HEK293T (cell line): Measurements from ENCODE around the gene FXYD4.

Source experiments
- CTCF ChIA-PET: fragments of 350-600 bp; formaldehyde crosslinking; extraction: SDS; loops from one replicate; lab custom pipeline; 2021; ENCODE audit warnings: antibody characterized with exemption, inconsistent platforms; lab: Yijun Ruan, JAX
- POLR2A ChIA-PET: fragments of 350-600 bp; formaldehyde crosslinking; extraction: SDS; loops from one replicate; lab custom pipeline; 2020; ENCODE audit warnings: antibody characterized with exemption, inconsistent platforms; lab: Yijun Ruan, JAX
- DNase-seq: peaks from one replicate; pipeline ENCODE4 v3.0.0; 2012; ENCODE audit warnings: mixed read lengths; ENCODE audit errors: extremely low spot score
- ARNT ChIP-seq: fragments of 450-650 bp; IDR thresholded peaks from 2 replicates; pipeline ENCODE4 v1.6.1; 2017; ENCODE audit warnings: mild to moderate bottlenecking
- BHLHE40 ChIP-seq: fragments of 450-650 bp; IDR thresholded peaks from 2 replicates; pipeline ENCODE4 v1.6.1; 2016; ENCODE audit warnings: mild to moderate bottlenecking, moderate library complexity, borderline replicate concordance
- CTBP1 ChIP-seq: fragments of 450-650 bp; IDR thresholded peaks from 2 replicates; pipeline ENCODE4 v1.6.1; 2016; ENCODE audit warnings: borderline replicate concordance
- ELF4 ChIP-seq: fragments of 450-650 bp; IDR thresholded peaks from 2 replicates; pipeline ENCODE4 v1.6.1; 2017; ENCODE audit warnings: antibody characterized with exemption
- FOXA1 ChIP-seq: fragments of 450-650 bp; IDR thresholded peaks from 2 replicates; pipeline ENCODE4 v1.6.1; 2016; ENCODE audit warnings: mild to moderate bottlenecking
- FOXK2 ChIP-seq: fragments of 450-650 bp; IDR thresholded peaks from 2 replicates; pipeline ENCODE4 v1.6.1; 2016; ENCODE audit warnings: mild to moderate bottlenecking
- FOXM1 ChIP-seq: fragments of 450-650 bp; IDR thresholded peaks from 2 replicates; pipeline ENCODE4 v1.6.1; 2017; ENCODE audit warnings: mild to moderate bottlenecking, borderline replicate concordance
- HDGF ChIP-seq: fragments of 450-650 bp; IDR thresholded peaks from 2 replicates; pipeline ENCODE4 v1.6.1; 2017; ENCODE audit warnings: antibody characterized with exemption, borderline replicate concordance
- L3MBTL2 ChIP-seq: fragments of 450-650 bp; conservative IDR thresholded peaks from 2 replicates; pipeline ENCODE4 v1.6.1; 2016; ENCODE audit warnings: mild to moderate bottlenecking
- LEF1 ChIP-seq: fragments of 450-650 bp; IDR thresholded peaks from 2 replicates; pipeline ENCODE4 v1.6.1; 2017; ENCODE audit warnings: mild to moderate bottlenecking, borderline replicate concordance
- NFRKB ChIP-seq: fragments of 450-650 bp; IDR thresholded peaks from 2 replicates; pipeline ENCODE4 v1.6.1; 2016; ENCODE audit warnings: mild to moderate bottlenecking, moderate library complexity
- SP1 ChIP-seq: fragments of 450-650 bp; IDR thresholded peaks from 2 replicates; pipeline ENCODE4 v1.6.1; 2017
- SUZ12 ChIP-seq: fragments of 450-650 bp; IDR thresholded peaks from 2 replicates; pipeline ENCODE4 v1.6.1; 2016; ENCODE audit warnings: mild to moderate bottlenecking
- TARDBP ChIP-seq: fragments of 450-650 bp; IDR thresholded peaks from 2 replicates; pipeline ENCODE4 v1.6.1; 2016
- ZNF384 ChIP-seq: fragments of 450-650 bp; IDR thresholded peaks from 2 replicates; pipeline ENCODE4 v1.6.1; 2016
- TF ChIP-seq, protein P1 (sequence below): fragments of 450-650 bp; IDR thresholded peaks from 2 replicates; pipeline ENCODE4 v1.6.1; 2016

Gene FXYD4

DNA sequence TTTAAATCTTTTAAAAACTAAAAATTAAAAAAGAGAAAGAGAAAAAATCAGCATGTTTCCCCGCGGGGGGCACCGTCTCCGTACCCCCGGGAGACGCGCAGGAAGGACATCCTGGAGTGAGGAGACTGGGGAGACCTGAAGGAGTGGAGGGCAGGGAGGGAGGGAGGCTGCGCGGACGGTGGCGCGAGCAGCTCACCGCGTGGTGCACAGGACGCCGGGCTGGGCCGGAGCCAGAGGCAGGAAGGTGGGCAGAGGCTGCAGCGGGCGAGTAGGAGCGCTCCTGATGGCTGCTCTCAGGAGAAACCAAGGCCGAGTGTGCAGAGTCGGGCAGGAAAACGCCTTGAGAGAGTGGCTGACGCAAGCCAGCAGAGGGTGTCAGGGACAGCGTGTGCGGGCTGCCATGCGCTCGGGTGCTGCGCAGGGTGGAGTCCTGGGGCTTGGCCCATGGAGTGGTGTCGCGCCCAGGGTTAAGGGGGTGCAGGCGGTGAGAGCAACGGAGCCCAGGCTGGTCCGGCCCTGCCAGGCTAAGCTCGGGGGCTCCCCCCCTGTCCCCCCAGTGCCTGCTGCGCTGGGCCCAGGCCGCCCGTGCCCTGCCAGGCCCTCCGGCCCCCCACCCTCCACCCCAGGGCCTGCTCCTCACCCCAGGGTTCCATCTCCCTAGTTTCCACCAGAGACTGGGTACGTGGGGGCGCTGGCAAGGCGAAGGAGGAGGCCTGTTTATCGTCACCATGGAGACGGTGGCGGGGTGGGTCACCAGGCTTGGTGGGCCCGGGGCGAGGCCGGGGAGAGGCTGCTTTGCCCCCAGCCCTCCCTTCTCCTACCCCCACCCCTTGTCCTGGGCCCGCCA, 28.9 kb upstream of the FXYD4 start:
- TF ChIP-seq SP1 = no peak
- TF ChIP-seq L3MBTL2 = no peak
- no peak for TF ChIP-seq FOXA1
- TF ChIP-seq BHLHE40 = no peak
- no peak for TF ChIP-seq ELF4
- no peak for TF ChIP-seq FOXK2
- TF ChIP-seq LEF1 = no peak
- no peak for TF ChIP-seq NFRKB
- TF ChIP-seq SUZ12 = no peak
- no peak for TF ChIP-seq TARDBP
- no peak for TF ChIP-seq CTBP1
- TF ChIP-seq, protein P1, sequence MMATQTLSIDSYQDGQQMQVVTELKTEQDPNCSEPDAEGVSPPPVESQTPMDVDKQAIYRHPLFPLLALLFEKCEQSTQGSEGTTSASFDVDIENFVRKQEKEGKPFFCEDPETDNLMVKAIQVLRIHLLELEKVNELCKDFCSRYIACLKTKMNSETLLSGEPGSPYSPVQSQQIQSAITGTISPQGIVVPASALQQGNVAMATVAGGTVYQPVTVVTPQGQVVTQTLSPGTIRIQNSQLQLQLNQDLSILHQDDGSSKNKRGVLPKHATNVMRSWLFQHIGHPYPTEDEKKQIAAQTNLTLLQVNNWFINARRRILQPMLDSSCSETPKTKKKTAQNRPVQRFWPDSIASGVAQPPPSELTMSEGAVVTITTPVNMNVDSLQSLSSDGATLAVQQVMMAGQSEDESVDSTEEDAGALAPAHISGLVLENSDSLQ = no peak
- no peak for TF ChIP-seq ARNT
- TF ChIP-seq ZNF384 = no peak
- TF ChIP-seq FOXM1 = no peak
- no peak for TF ChIP-seq HDGF
- DNase-seq = no peak
- ChIA-PET CTCF (interaction anchor here (0.6 kb wide), 1 partner anchor 76 kb away, joined by 4 read pairs; no protein-coding TSS in a partner anchor), POLR2A (no interaction called here)

DNA sequence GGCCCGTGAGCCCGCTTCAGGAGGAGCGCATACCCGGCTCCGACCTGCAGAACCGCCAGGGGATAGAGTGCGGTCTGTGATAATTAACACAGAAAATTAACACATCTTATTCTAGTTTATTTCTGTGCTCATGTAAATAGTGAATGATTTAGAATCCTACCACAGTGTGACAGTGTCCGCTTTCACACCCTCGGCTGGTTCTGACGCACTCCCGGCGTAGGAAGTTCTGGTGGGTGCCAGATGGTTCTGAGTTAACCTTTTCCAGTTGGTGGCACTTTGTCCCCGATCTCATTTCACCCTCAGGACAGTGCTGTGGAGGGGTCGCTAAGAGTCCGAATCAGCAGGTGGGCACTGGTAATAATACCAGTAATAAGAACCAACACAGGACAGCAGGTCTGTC, 28.3 kb upstream of the FXYD4 start:
- POLR2A ChIA-PET = no interaction called here

DNA sequence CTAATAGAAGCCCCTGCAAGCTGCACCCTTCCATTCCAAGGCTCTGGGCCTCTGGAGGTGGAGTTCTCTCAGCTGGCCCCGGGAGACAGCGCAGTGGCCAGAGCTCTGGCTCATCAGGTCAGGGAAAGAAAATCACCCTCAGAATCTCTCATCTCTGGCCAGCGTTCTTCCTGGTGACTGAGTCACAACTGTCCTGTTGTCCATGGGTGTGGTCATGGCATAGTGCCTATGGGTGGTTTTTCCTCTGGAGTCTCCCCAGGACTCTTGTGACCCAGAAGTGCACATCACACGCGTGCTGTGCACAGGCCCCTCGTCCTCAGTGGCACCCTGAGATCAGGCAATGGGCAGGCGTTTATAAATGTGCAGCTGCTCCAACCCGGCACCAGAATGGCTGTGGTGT, 27.4 kb upstream of the FXYD4 start:
- ChIA-PET CTCF (no interaction called here), POLR2A (no interaction called here)
- no peak for TF ChIP-seq FOXK2
- no peak for TF ChIP-seq FOXA1
- no peak for TF ChIP-seq L3MBTL2
- no peak for TF ChIP-seq NFRKB
- TF ChIP-seq, protein P1 = no peak
- no peak for TF ChIP-seq SP1
- no peak for TF ChIP-seq ARNT
- TF ChIP-seq SUZ12 = no peak
- TF ChIP-seq ELF4 = no peak
- no peak for TF ChIP-seq FOXM1
- no peak for TF ChIP-seq BHLHE40
- no peak for TF ChIP-seq CTBP1
- DNase-seq = no peak

More for the DNA sequence above, 28.3 kb upstream of the FXYD4 start:
- TF ChIP-seq L3MBTL2 (no peak), FOXA1 (no peak), TARDBP (no peak), SUZ12 (no peak), SP1 (no peak), ZNF384 (no peak), BHLHE40 (no peak), ELF4 (no peak), FOXK2 (no peak)
- TF ChIP-seq, protein P1 = no peak
- DNase-seq = no peak
- CTCF ChIA-PET = no interaction called here

DNA sequence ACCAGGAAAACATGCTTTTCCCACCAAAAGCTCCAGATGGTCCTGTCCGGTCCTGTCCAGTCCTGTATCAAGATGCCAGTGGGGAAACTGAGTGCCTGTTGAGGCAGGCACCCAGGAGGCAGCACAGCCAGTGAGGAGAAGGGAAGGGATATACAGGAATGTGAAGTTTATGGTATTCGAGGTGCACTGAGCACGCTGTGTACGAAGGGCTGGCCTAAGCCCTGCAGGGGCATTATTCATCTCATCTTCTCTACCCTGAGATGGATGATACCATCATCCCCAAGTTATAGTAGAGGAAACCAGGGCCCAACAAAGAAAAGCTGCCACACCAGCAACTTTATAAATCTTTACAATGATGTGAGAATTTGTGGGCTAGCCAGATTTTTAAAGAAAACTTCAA, 23.4 kb upstream of the FXYD4 start:
- ChIA-PET CTCF (interaction anchor here (2.9 kb wide), 1 partner anchor 56 kb away, joined by 15 read pairs; no protein-coding TSS in a partner anchor), POLR2A (interaction anchor here (0.7 kb wide), 1 partner anchor 49 kb away, joined by 3 read pairs; no protein-coding TSS in a partner anchor)
- no peak for DNase-seq
- TF ChIP-seq, protein P1 = no peak
- 0 out of 2 replicates have a peak, but pooled peaks have one; percentile 2 for TF ChIP-seq L3MBTL2

DNA sequence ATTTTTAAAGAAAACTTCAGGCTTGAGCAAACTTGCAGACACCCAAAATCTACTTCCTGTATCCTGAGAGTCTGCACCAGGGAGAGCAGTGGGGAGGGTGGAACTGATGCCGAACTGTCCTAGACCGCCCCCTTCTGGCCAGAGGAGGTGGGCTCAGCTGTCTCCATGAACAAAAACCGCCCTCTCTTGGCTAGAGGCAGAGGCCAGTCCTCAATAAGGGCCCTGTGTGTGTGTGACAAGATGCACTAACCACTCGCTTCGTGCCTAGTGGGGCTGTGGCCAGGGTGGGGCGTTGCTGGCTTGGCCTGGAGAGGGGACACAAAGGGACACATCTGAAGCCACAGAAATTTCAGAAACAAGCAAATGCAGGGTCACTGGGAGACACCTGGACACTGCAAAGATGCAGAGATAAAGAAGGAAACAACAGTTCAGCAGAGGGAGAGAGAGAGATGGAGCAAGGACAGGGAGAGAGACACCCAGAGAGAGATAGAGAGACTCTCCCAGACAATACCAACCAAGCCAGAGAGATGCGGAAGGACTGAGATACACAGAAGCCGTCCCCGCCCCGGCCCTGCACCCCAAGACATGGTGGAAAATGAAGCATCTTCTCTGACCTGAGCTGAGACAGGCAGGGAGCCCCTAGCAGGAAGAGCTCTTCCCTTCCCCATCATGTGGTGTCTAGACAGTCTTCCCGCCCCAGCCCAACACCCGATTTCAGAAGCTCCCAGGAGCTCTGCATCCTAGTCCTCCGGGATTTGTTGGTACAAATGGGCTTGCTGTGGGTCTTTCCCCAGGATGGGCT, 22.7 kb upstream of the FXYD4 start:
- CTCF ChIA-PET = interaction anchor here (1.0 to 2.9 kb wide), 3 partner anchors 31 to 56 kb away, joined by 3 to 15 read pairs (median 4); no protein-coding TSS in a partner anchor
- POLR2A ChIA-PET = no interaction called here
- TF ChIP-seq, protein P1 = no peak
- TF ChIP-seq NFRKB (no peak), CTBP1 (no peak), L3MBTL2 (no peak), BHLHE40 (no peak), HDGF (no peak), ARNT (no peak), ELF4 (peak; percentile 49; the same call in 1 of the 2 replicates)
- DNase-seq = peak; percentile 89
